ENCODE data around the gene SLC15A4. TPM values are rescaled to one million over a fixed set of nuclear protein-coding genes. Genes with fewer than 3 reads are reported as not detected.

The SLC15A4 gene
- total RNA-seq, 1 experiment from 2014 or later, result 14.3 TPM

GRCh38 chr12:128867466-128867865, 43.7 kb upstream of the SLC15A4 start:
- no peak overlapping the region for H2AFZ ChIP-seq
- no peaks in the 10 kb centered on the region for H3K4me1 ChIP-seq (replicated peaks; ENCODE audit: insufficient read depth)
- H3K9me3 ChIP-seq (ENCODE audit: insufficient read depth, low read depth), result no peaks in the 10 kb centered on the region
- TF ChIP-seq EZH2 (IDR thresholded peaks at IDR 0.05; ENCODE audit: low read depth) (no peak), CTCF (conservative IDR thresholded peaks at IDR 0.05) (no peak)
- H3K27me3 ChIP-seq (ENCODE audit: insufficient read depth, low read depth), result peaks cover 78% of the 10 kb centered on the region
- no TSS peak for BruUV-seq (replicated peaks)
- POLR2A ChIA-PET (ENCODE audit: unreplicated experiment), result no interaction called here
- intact Hi-C loops (cut with micrococcal nuclease; ENCODE audit: unreplicated experiment), result no loop called here
- no peak overlapping the region for H3K4me2 ChIP-seq
- no peaks in the 10 kb centered on the region for H4K20me1 ChIP-seq (ENCODE audit: insufficient read depth)
- no peaks in the 10 kb centered on the region for H3K36me3 ChIP-seq (ENCODE audit: low read depth)
- CTCF ChIA-PET, result no interaction called here
- no peaks in the 10 kb centered on the region for H3K9me2 ChIP-seq (ENCODE audit: insufficient read depth)
- no peak for DNase-seq
- H3K79me2 ChIP-seq (ENCODE audit: low read depth), result no peaks in the 10 kb centered on the region
- H3K4me3 ChIP-seq, result no peak overlapping the region
- no peaks in the 10 kb centered on the region for H3F3A ChIP-seq (ENCODE audit: insufficient read depth, low read depth)
- no peak overlapping the region for H3K27ac ChIP-seq

DNA sequence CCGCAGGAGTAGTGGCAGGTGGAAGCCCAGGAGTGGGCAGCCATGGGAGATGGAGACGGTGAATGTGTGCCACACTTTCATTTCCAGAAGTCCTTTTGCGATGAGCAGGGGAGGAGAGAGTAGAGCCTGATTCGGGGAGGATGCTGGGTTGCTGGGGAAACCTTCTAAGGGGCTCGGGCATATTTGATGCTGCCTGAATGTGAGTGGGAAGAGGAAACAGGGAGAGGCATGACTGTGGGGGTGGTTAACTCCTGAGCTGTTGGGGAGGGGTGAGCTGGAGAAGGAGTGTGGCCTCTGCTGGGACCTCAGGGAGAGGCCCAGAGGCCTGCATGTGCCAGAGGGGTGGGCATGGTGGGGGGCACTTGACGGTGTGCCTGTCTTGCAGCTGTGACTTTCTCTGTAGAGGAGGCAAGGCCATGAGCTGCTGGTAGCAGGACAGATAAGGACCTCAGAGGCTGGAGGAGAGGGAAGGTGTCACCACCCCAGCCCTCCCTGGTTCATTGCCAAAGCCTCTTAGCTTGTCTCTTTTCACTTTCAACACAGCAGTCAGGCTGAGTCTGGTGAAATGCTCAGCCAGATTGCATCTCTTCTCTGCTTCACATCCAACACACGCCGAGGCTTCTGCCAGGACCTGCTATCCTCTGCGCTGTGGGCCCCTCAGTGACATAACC, 40.9 kb upstream of the SLC15A4 start:
- POLR2A ChIA-PET (ENCODE audit: unreplicated experiment), result no interaction called here
- no peaks in the 10 kb centered on the region for H3F3A ChIP-seq (ENCODE audit: insufficient read depth, low read depth)
- H3K4me3 ChIP-seq, result no peak overlapping the region
- H3K9me2 ChIP-seq (ENCODE audit: insufficient read depth), result no peaks in the 10 kb centered on the region
- no peak for DNase-seq
- no TSS peak for BruUV-seq (replicated peaks)
- peaks cover 92% of the 10 kb centered on the region for H3K27me3 ChIP-seq (ENCODE audit: insufficient read depth, low read depth)
- CTCF ChIA-PET, result no interaction called here
- H3K4me2 ChIP-seq, result no peak overlapping the region
- no peaks in the 10 kb centered on the region for H4K20me1 ChIP-seq (ENCODE audit: insufficient read depth)
- no peaks in the 10 kb centered on the region for H3K79me2 ChIP-seq (ENCODE audit: low read depth)
- H3K27ac ChIP-seq, result no peak overlapping the region
- H3K4me1 ChIP-seq (replicated peaks; ENCODE audit: insufficient read depth), result no peaks in the 10 kb centered on the region
- H2AFZ ChIP-seq, result no peak overlapping the region
- H3K9me3 ChIP-seq (ENCODE audit: insufficient read depth, low read depth), result no peaks in the 10 kb centered on the region
- intact Hi-C loops (cut with micrococcal nuclease; ENCODE audit: unreplicated experiment), result no loop called here
- no peaks in the 10 kb centered on the region for H3K36me3 ChIP-seq (ENCODE audit: low read depth)
- TF ChIP-seq CTCF (conservative IDR thresholded peaks at IDR 0.05) (no peak), EZH2 (IDR thresholded peaks at IDR 0.05; ENCODE audit: low read depth) (no peak)

- Histone ChIP-seq H3K4me1 (replicated peaks; ENCODE audit: insufficient read depth) (no peaks in the 10 kb centered on the region), H3K27me3 (ENCODE audit: insufficient read depth, low read depth) (peaks cover 96% of the 10 kb centered on the region)
These were observed 40.2 kb upstream of the SLC15A4 start for GRCh38 chr12:128863957-128864356.

More at GRCh38 chr12:128863957-128864356, 40.2 kb upstream of the SLC15A4 start:
- intact Hi-C loops (cut with micrococcal nuclease; ENCODE audit: unreplicated experiment), result no loop called here
- no peaks in the 10 kb centered on the region for H3K9me3 ChIP-seq (ENCODE audit: insufficient read depth, low read depth)
- H3K79me2 ChIP-seq (ENCODE audit: low read depth), result no peaks in the 10 kb centered on the region
- no TSS peak for BruUV-seq (replicated peaks)
- H3F3A ChIP-seq (ENCODE audit: insufficient read depth, low read depth), result no peaks in the 10 kb centered on the region
- DNase-seq, result no peak
- H3K4me2 ChIP-seq, result no peak overlapping the region
- H4K20me1 ChIP-seq (ENCODE audit: insufficient read depth), result no peaks in the 10 kb centered on the region
- POLR2A ChIA-PET (ENCODE audit: unreplicated experiment), result no interaction called here
- no peak overlapping the region for H3K4me3 ChIP-seq
- CTCF ChIA-PET, result no interaction called here
- H3K36me3 ChIP-seq (ENCODE audit: low read depth), result no peaks in the 10 kb centered on the region
- no peaks in the 10 kb centered on the region for H3K9me2 ChIP-seq (ENCODE audit: insufficient read depth)
- no peak overlapping the region for H3K27ac ChIP-seq
- no peak overlapping the region for H2AFZ ChIP-seq
- TF ChIP-seq CTCF (conservative IDR thresholded peaks at IDR 0.05) (no peak), EZH2 (IDR thresholded peaks at IDR 0.05; ENCODE audit: low read depth) (no peak)
